Measurements from ENCODE around the gene MRPL55. TPM values are rescaled to one million over a fixed set of nuclear protein-coding genes. Genes with fewer than 3 reads are reported as not detected.

MRPL55 gene
- total and polyA plus RNA-seq, 2 experiments from 2014 or later = 92.4 to 172 TPM

DNA sequence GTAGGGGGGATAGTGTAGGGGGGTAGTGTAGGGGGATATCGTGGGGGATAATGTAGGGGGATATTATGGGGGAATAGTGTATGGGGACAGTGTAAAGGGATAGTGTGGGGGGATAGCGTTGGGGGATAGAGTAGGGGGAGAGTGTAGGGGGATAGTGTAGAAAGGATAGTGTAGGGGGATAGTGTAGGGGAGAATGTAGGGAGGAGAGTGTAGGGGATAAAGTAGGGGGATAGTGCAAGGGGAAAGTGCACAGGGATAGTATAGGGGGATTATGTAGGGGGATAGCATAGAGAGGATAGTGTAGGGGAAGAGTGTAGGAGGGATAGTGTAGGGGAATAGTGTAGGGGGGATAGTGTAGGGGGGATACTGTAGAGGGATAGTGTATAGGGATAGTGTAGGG, 38.9 kb downstream of the MRPL55 start:
- Mint-ChIP-seq H3K36me3 (ENCODE audit: low read depth) (no peaks in the 10 kb centered on the region), H3K27me3 (ENCODE audit: insufficient read depth, low read depth, poor library complexity) (peaks cover 66% of the 10 kb centered on the region), H3K9me3 (no peaks in the 10 kb centered on the region), H3K4me3 (no peak overlapping the region), H3K4me1 (peaks cover 2% of the 10 kb centered on the region; the same call in 1 of the 3 replicates), H3K27ac (no peak overlapping the region)
- H3K4me3 ChIP-seq = no peak overlapping the region
- no peak overlapping the region for H2AFZ ChIP-seq
- H3K79me2 ChIP-seq (replicated peaks; ENCODE audit: insufficient read depth) = no peaks in the 10 kb centered on the region
- no peaks in the 10 kb centered on the region for H4K20me1 ChIP-seq (replicated peaks; ENCODE audit: insufficient read depth)
- no peaks in the 10 kb centered on the region for H3K36me3 ChIP-seq (ENCODE audit: insufficient read depth)
- H3F3A ChIP-seq (replicated peaks; ENCODE audit: low read depth) = no peaks in the 10 kb centered on the region
- H3K4me1 ChIP-seq (ENCODE audit: insufficient read depth) = no peaks in the 10 kb centered on the region
- H3K27ac ChIP-seq (ENCODE audit: low read depth) = no peak overlapping the region
- H3K9me2 ChIP-seq (ENCODE audit: insufficient read depth) = no peaks in the 10 kb centered on the region
- peaks cover 98% of the 10 kb centered on the region for H3K27me3 ChIP-seq (ENCODE audit: insufficient read depth)
- DNase-seq (ENCODE audit: low spot score) (no peak), ATAC-seq (no peak)
- H3K4me2 ChIP-seq = no peak overlapping the region
- TF ChIP-seq POLR2AphosphoS5 (IDR thresholded peaks at IDR 0.05; ENCODE audit: low read depth) (no peak), NANOG (IDR thresholded peaks at IDR 0.05; ENCODE audit: borderline replicate concordance) (no peak), CREB1 (CRISPR knock-in tag; IDR thresholded peaks at IDR 0.05; ENCODE audit: low read depth) (no peak), EZH2phosphoT487 (IDR thresholded peaks at IDR 0.05; ENCODE audit: unreplicated experiment) (no peak), ZNF331 (CRISPR knock-in tag; IDR thresholded peaks at IDR 0.05; ENCODE audit: low read depth) (no peak), STAT1 (IDR thresholded peaks at IDR 0.05; ENCODE audit: unreplicated experiment) (no peak), JUNB (IDR thresholded peaks at IDR 0.05; ENCODE audit: unreplicated experiment) (no peak), ZNF114 (CRISPR knock-in tag; IDR thresholded peaks at IDR 0.05) (no peak), EZH2 (IDR thresholded peaks at IDR 0.05; ENCODE audit: low read depth, unreplicated experiment) (no peak)
- TF ChIP-seq, protein P1, sequence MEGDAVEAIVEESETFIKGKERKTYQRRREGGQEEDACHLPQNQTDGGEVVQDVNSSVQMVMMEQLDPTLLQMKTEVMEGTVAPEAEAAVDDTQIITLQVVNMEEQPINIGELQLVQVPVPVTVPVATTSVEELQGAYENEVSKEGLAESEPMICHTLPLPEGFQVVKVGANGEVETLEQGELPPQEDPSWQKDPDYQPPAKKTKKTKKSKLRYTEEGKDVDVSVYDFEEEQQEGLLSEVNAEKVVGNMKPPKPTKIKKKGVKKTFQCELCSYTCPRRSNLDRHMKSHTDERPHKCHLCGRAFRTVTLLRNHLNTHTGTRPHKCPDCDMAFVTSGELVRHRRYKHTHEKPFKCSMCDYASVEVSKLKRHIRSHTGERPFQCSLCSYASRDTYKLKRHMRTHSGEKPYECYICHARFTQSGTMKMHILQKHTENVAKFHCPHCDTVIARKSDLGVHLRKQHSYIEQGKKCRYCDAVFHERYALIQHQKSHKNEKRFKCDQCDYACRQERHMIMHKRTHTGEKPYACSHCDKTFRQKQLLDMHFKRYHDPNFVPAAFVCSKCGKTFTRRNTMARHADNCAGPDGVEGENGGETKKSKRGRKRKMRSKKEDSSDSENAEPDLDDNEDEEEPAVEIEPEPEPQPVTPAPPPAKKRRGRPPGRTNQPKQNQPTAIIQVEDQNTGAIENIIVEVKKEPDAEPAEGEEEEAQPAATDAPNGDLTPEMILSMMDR (conservative IDR thresholded peaks at IDR 0.05; ENCODE audit: low read depth in 2 of 2) = no peak
- TF ChIP-seq, protein P2, sequence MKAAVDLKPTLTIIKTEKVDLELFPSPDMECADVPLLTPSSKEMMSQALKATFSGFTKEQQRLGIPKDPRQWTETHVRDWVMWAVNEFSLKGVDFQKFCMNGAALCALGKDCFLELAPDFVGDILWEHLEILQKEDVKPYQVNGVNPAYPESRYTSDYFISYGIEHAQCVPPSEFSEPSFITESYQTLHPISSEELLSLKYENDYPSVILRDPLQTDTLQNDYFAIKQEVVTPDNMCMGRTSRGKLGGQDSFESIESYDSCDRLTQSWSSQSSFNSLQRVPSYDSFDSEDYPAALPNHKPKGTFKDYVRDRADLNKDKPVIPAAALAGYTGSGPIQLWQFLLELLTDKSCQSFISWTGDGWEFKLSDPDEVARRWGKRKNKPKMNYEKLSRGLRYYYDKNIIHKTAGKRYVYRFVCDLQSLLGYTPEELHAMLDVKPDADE (IDR thresholded peaks at IDR 0.05) = no peak
- TF ChIP-seq, protein P3, sequence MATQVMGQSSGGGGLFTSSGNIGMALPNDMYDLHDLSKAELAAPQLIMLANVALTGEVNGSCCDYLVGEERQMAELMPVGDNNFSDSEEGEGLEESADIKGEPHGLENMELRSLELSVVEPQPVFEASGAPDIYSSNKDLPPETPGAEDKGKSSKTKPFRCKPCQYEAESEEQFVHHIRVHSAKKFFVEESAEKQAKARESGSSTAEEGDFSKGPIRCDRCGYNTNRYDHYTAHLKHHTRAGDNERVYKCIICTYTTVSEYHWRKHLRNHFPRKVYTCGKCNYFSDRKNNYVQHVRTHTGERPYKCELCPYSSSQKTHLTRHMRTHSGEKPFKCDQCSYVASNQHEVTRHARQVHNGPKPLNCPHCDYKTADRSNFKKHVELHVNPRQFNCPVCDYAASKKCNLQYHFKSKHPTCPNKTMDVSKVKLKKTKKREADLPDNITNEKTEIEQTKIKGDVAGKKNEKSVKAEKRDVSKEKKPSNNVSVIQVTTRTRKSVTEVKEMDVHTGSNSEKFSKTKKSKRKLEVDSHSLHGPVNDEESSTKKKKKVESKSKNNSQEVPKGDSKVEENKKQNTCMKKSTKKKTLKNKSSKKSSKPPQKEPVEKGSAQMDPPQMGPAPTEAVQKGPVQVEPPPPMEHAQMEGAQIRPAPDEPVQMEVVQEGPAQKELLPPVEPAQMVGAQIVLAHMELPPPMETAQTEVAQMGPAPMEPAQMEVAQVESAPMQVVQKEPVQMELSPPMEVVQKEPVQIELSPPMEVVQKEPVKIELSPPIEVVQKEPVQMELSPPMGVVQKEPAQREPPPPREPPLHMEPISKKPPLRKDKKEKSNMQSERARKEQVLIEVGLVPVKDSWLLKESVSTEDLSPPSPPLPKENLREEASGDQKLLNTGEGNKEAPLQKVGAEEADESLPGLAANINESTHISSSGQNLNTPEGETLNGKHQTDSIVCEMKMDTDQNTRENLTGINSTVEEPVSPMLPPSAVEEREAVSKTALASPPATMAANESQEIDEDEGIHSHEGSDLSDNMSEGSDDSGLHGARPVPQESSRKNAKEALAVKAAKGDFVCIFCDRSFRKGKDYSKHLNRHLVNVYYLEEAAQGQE (IDR thresholded peaks at IDR 0.05; ENCODE audit: unreplicated experiment) = no peak
- TF ChIP-seq, protein P4, sequence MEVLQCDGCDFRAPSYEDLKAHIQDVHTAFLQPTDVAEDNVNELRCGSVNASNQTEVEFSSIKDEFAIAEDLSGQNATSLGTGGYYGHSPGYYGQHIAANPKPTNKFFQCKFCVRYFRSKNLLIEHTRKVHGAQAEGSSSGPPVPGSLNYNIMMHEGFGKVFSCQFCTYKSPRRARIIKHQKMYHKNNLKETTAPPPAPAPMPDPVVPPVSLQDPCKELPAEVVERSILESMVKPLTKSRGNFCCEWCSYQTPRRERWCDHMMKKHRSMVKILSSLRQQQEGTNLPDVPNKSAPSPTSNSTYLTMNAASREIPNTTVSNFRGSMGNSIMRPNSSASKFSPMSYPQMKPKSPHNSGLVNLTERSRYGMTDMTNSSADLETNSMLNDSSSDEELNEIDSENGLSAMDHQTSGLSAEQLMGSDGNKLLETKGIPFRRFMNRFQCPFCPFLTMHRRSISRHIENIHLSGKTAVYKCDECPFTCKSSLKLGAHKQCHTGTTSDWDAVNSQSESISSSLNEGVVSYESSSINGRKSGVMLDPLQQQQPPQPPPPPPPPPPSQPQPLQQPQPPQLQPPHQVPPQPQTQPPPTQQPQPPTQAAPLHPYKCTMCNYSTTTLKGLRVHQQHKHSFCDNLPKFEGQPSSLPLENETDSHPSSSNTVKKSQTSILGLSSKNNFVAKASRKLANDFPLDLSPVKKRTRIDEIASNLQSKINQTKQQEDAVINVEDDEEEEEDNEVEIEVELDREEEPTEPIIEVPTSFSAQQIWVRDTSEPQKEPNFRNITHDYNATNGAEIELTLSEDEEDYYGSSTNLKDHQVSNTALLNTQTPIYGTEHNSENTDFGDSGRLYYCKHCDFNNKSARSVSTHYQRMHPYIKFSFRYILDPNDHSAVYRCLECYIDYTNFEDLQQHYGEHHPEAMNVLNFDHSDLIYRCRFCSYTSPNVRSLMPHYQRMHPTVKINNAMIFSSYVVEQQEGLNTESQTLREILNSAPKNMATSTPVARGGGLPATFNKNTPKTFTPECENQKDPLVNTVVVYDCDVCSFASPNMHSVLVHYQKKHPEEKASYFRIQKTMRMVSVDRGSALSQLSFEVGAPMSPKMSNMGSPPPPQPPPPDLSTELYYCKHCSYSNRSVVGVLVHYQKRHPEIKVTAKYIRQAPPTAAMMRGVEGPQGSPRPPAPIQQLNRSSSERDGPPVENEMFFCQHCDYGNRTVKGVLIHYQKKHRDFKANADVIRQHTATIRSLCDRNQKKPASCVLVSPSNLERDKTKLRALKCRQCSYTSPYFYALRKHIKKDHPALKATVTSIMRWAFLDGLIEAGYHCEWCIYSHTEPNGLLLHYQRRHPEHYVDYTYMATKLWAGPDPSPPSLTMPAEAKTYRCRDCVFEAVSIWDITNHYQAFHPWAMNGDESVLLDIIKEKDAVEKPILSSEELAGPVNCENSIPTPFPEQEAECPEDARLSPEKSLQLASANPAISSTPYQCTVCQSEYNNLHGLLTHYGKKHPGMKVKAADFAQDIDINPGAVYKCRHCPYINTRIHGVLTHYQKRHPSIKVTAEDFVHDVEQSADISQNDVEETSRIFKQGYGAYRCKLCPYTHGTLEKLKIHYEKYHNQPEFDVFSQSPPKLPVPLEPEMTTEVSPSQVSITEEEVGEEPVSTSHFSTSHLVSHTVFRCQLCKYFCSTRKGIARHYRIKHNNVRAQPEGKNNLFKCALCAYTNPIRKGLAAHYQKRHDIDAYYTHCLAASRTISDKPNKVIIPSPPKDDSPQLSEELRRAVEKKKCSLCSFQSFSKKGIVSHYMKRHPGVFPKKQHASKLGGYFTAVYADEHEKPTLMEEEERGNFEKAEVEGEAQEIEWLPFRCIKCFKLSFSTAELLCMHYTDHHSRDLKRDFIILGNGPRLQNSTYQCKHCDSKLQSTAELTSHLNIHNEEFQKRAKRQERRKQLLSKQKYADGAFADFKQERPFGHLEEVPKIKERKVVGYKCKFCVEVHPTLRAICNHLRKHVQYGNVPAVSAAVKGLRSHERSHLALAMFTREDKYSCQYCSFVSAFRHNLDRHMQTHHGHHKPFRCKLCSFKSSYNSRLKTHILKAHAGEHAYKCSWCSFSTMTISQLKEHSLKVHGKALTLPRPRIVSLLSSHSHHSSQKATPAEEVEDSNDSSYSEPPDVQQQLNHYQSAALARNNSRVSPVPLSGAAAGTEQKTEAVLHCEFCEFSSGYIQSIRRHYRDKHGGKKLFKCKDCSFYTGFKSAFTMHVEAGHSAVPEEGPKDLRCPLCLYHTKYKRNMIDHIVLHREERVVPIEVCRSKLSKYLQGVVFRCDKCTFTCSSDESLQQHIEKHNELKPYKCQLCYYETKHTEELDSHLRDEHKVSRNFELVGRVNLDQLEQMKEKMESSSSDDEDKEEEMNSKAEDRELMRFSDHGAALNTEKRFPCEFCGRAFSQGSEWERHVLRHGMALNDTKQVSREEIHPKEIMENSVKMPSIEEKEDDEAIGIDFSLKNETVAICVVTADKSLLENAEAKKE (CRISPR knock-in tag; IDR thresholded peaks at IDR 0.05) = no peak

Data from GM23338 (cell line).